ENCODE data around the gene CCDC85C.

The CCDC85C gene

DNA sequence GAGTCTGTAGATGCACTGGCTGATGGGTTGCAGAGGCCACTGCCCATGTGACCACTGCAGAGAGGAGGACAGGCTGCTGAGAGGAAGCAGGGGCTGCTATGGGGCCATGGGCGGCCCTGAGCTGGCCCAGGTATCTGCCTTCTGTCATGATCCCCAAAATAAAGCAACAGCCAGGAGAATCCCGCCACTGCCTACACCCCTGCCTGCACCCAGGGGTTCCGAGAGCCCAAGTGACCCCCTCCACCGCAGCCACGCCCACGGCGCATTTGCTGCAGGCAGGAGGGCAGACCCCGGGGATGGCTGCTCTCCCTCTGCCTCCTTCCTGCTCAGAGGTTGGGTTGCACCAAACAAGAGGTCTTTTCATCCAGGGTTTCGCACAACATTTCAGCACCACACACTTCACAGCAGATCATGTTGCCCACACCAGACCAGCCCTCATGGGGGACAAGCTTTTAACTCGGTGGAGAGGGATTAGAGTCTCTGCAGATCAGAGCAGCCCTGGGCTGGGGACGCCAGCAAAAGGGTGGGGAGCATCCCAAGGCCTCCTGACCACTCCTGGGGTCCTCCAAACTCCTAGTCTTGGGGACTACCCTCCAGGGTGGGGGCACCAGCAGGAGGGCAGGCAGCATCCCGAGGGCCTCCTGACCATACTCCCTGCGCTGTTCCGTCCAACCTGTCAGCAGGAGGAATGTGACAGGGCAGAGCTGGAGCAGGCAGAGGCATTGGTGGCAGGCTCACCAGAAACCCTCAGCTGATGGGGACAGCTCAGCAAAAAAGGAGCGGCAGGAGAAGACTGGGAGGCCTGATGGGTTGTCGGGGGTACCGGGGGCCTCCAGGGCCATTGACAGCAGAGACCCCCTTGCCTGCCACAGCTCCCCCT lies 14.1 kb downstream of the CCDC85C start:
- no peak for DNase-seq (ENCODE audit: low read depth in 2 of 2)

DNA sequence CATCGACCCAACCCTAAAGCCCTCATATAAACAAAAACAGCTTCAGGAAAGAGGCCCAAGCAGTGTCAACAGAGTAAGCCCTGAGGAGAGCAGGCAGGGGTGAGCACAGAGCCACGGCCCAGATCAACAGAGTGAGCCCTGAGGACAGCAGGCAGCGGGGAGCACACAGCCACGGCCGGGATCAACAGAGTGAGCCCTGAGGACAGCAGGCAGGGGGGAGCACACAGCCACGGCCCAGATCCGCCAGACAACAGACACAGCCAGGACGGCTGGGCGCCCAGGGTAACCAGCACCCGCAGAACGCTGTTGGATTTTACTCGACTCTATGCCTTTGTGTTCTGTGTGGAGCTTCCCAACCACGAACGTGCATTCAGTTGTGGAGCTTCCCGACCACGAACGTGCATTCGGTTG lies 15.0 kb downstream of the CCDC85C start:
- DNase-seq (ENCODE audit: low read depth in 2 of 2): no peak

DNA sequence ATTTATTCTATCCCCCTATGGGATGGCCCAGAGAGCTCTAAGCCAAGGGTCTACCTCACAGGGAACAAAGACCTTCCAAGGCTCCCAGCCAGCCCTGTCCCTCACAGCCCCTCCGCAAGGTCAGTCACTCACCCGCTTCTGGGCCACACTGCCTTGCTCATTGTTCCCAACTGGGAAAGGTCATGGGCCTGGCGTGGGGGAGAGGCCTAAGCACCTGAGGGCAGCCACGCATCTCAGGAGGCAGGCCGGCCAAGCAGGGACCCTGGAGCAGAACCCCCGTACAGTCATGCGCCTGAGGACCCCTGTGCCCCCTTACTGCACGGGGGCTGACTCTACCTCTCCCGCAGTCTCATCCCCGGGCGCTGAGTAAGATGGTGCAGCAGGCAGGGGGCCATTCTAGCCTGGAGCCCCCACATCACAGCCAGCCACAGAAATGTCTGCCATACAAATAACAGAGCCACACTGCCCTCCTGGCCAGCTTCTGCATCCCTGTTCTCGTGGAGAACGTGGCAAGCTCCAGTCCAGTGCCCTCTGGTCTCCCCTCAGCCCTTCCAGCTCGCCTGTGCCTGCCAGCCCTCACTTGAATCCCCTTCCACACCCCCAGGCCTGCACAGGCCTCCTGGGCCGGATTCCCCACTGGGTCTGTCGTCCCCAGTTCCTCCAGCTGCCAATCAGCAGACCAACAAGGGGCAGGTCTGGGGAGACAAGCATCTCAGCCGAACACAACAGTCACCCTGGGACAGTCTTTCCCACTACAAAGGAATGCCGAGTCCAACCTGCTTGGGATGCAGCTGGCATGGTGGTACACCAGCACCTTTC lies 16.3 kb downstream of the CCDC85C start:
- no peak for DNase-seq (ENCODE audit: low read depth in 2 of 2)

DNA sequence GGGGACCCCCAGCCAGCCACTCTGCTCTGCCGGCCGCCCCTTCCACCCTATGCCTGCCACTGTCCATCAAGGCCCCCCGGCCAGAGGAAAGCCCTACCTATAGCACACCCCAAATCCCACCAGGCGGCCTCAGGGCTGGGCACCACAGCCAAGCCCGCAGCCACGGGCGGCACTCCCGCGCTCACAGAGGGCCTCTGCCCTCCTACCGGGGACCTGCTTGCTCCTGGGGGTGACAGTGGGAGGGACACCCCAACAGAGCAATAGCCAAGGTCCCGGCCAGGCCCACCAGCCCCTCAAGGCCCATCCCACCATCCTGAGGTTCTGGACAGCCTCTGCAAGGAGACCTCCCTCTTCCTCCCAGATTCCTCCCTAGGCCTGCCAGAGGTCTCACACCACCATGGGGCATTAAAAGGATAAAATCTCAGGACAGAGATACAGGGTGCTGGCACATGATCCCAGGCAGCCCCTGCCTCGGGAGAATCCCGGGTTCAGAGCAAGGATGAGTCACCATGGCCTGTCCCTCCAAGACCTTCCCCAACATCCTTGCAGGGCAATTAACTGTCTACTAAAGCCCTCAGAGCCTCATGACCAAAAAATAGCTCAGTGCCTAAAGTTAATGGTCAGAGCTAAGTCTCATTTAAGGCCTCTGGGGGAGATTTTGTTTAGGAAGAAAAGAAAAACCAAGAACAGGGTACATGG lies 17.1 kb downstream of the CCDC85C start:
- no peak for DNase-seq (ENCODE audit: low read depth in 2 of 2)

DNA sequence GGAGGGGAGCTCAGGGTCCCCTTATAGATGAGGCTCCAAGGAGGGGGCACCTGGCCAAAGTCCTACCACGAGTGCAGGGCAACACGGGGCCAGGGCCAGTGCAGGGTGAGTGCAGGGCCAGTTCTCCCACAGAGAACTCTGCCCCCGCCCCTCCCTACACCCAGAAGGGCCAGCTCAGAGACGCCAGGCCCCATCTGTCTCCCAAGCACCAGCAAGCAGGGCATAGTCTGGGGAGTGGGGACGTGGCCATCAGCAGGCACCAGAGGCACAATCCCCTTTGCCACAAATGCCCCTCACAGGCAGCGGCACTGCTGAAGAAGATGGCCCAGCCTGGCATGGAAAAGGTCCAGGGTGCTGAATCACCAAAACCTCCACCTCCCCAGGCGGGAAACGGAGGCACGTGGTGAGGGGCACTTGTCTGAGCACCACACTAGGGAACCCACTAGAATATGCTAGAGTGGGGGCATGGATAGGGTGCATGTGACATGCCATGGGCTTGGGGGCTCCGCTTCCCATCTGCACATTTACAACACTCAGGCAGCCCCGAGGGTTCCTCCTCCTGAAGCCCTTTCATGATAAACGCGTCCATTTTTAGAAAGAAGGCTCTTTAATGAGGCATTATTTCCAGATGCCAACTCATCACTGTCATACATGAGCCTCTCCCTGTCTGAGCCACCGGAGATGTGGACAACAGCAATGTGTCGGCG lies 17.8 kb downstream of the CCDC85C start:
- DNase-seq (ENCODE audit: low read depth in 2 of 2): no peak

DNA sequence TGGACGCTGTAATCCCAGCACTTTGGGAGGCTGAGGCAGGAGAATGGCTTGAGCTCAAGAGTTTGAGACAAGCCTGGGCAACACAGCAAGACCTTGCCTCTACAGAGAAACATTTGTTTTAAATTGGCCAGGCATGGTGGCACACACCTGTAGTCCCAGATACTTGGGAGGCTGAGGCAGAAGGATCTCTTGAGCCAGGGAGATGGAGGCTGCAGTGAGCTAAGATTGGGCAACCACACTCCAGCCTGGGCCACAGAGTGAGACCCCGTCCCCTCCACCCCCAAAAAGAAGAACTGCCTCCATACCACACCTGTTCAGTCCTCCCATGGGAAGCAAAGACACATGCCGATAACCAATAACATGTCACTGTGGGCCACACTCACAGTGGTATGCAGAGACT lies 19.2 kb downstream of the CCDC85C start:
- DNase-seq (ENCODE audit: low read depth in 2 of 2): no peak

DNA sequence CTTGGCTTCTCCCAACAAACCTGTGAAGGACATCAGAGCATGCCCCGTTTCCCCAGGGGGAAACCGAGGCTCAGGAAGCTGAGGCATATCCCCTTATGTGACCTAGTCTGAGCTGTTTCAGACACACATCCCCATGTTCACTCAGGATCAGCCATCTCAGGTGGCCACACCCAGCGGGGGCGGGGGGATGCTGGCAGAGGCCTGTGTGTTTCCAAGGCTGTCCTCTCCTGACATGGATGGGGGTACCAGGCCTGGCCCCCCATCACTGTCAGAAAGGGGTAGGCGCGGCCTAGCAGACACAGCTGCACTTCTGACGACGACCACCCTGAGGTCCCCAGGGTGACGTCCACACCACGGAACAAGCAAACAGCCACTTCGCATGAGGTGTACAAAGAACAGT lies 22.1 kb downstream of the CCDC85C start:
- DNase-seq (ENCODE audit: low read depth in 2 of 2): no peak

DNA sequence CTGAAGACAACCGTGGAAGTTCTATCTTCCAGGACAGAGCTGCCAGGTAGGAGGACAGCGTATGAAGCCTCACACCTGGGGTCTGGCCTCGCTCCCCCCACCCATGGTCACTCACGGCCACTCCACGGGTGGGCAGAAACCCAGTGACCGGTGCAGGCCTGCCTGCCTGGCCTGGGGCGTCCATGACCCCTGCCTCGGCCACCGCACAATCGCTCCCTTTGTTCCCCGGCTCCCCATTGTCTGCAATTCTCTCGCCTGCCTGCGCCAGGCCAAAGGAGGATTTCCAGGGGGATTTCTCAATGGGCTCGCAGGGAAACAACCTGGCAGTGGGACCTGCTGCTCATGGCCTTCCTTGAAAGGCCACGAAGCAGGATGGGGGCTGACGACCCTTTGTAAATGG lies 22.6 kb downstream of the CCDC85C start:
- no peak for DNase-seq (ENCODE audit: low read depth in 2 of 2)

DNA sequence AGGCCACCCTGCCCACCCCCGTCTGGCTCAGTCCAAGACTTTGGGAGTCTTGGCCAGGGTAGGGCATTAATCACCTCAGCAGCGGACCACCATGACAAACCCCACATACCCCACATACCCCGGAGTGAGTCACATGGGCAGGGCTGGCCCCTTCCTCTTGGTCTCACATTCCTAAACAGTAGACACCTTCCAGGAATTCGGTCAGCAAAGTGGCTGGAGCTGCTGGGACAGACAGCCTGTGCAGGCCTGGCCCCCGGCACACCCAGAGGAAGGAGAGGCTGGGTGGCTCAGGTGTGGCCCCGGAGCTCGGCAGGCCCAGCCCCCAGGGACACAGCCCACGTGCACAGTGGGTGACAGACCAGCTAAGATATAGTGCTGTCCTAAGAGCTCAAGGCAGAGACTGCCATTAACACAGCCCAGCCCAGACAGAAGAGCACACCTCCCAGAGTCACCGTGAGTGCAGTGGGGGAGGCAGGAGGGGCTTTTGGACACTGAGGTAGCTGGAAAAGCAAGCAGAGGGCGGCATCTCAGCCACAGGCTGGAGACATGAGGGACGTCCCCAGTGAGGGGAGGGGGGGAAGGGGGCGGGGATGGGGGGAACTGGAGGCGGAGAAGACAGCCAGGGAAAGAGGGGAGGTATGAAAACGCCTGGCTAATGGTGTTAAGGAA lies 24.0 kb downstream of the CCDC85C start:
- DNase-seq (ENCODE audit: low read depth in 2 of 2): no peak

DNA sequence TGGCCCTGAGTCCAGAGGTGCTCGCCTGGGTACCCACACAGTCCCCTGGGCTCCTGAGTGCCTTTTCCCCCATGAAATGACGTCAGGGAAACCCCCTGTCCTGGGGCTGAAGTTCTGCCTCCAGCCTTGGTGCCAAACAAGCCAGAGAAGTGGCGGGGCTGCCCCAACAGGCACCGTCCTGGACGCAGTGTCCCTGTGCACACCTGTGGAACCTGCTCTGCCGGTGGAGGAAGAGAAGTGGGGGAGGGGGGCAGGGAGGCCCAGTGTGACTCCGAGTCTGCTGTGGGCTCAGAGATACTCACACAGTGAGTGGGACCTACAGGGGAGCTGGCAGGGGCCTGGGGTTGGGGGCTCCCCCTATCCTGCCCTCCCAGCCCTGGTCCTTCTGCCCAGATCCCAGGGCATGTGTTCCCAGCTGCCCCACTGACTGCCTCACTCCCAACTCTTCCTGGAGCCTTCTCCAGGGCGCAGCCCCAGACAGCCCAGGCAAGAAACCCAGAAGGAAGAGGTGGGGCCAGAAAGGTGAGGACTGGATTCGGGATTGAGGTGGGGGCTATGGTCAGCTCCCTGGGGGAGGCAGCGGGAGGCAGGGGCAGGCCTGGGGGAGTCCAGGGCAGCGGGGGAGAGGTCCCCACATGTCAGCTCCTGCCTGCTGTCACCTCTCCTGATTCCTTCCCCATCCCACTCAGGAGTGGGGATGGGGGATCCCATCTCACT lies 24.7 kb downstream of the CCDC85C start:
- DNase-seq (ENCODE audit: low read depth in 2 of 2): no peak

DNA sequence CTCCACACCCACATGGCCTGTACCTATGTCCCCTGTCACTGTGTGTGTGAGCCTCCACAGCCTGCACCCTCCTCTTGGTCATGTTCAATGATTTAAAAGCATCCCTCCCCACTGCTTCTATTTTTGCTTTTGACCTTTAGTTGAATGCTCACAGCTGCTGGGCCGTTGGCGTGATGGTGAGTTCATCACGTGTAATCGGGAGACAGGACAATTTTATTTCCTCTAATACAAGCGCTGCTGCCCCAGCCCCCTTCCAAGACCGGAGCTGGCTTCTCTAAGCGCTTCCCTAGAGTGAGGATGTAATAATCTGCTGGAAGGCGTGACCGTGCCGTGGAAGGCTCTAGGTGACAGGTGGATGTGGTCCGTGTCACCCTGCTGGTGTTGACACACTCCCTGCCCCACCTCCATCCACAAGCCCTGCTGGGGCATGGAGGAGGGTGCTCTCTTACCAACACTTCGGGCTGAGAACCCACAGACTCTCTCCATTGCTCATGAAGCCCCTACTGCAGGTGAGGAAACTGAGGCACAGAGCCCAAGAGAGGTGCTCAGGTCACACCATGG lies 25.4 kb downstream of the CCDC85C start:
- DNase-seq (ENCODE audit: low read depth in 2 of 2): no peak

DNA sequence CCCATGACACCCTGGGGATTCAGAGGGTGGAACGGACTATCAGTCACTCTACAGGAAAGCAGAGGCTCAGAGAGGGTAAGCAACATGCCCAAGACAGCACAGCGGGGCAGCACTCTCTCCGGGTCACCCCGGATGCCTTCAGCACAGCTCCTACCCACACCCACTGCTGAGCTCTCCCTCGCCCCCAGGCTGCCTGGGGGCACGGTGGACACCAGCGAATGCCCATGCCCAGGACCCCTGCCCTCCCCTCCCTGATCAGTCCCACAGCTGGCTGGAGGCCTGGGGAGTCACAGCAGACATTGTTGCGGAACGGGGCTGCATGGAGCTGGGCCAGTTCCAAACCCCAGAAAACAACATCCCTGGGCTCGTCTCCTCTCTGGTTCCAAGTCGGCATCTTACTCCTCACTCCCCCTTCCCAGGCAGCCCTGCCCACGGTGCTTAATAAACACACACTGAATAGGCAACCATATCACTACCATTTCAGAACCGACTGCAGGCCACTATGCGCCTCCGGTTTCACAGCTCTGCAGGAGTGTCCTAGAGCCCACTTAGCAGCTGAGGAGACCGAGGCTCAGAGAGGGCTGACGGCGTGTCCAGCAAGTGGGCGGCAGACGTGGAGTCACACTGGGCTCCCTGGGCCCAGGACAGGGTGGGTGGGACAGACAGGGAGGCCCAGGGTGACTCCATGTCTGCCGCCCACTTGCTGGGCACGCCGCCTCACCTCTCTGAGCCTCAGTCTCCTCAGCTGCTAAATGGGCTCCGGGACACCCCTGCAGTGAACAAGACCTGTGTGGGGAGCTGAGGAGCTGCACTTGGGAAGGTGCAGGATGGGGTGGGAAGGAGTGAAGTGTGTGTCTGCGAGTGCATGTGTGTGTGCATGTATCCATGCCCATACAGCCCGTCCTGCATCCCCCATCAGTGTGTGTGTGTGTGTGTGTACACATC lies 27.0 kb downstream of the CCDC85C start:
- DNase-seq (ENCODE audit: low read depth in 2 of 2): no peak

DNA sequence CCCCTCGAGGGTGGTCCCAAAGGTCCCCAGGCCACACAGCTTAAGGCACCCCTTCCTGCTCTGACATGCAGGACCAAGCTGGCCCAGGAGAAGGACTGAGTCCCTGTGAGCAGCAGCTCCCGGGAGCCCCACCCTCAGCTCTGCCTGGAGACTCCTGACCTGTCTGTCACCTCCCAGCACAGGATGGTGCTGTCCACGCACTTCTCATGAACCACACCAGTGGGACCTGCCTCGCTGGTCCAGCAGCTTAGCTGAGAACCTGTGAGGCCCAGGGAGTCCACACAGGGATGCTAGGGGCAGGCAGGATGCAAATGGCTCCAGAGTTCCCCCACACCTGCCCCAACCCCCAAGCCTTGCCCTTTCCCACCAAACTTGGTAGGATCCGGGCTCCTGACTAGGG lies 27.7 kb downstream of the CCDC85C start:
- DNase-seq (ENCODE audit: low read depth in 2 of 2): no peak

DNA sequence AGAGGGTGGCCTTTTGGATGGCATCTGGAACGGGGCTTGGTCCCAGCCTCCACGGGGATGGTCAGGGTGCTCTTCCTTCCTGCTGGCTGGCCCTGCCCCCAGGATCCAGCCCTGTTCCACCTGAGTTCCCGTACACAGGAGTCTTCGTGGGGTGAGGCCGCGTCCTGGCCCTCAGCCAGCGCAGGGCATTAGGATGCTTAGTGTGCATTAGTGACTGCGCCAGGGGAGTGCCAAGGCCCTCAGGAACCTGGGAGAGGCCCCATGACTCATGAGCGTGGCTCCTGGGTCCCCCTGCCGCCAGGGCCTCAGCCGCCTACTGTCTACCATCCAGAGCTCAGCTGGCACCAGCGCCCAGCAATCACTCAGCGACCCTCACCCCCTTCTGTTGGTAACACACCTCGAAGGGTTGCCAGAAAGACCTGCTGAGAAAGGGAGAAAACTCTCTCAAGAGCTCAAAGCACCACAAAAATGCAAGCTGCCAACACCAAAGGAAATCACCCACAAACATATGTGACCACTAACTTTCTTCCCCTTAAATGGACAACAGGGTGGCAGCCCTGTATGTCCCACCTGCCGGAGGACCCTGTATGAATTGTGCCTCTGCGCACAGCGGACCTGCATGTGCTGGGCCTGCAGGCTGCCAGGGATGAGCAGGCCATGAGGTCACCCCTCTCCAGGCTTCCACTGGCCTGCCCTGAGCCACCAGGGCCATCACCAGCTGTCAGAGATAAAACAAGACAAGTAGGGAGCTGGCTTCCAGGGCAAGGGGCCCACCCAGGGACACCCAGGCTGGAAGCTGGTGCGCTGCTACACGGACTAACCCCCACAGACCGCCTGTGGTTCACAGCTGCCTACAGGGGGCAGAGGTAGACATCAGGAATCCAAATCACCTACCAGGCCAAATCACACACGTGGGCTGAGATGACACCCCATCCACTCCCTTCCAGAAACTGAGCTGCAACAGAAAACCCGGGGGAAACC lies 28.7 kb downstream of the CCDC85C start:
- no peak for DNase-seq (ENCODE audit: low read depth in 2 of 2)

DNA sequence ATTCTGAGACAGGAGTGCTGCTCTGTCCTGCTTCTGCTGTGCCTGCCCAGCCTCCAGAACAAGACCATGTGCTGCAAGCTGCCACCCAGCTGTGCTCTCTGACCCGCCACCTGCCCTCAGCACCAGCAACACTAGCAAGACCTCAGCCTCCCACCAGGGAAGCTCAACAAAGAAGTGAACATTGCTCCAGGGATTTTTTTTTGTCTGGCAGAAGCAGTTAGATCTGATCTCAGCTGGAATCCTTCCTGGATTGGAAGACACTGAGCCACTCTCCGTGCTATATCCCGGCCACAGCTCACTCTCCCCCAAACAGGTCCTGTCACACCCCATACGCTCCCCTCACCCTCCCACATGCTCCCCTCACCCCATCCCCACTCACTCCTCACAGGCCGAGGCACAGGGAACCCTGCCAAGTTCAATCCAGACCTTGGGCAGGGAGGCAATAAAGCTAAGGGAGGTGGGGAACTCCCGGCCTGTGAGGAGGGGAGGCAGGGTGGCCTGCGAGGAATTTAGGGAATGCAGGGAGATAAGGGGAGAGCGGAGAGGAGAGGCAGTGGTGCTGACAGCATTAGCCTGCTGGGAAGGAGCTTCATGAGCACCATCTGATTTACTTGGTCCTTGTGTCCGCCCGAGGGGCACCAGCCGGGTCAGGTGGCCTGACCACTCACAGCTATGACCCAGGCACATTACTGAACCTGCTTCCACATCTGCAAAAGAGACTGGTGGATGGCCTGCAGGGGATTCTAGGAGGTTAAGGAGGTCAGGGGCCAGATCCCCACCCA lies 29.7 kb downstream of the CCDC85C start:
- no peak for DNase-seq (ENCODE audit: low read depth in 2 of 2)

DNA sequence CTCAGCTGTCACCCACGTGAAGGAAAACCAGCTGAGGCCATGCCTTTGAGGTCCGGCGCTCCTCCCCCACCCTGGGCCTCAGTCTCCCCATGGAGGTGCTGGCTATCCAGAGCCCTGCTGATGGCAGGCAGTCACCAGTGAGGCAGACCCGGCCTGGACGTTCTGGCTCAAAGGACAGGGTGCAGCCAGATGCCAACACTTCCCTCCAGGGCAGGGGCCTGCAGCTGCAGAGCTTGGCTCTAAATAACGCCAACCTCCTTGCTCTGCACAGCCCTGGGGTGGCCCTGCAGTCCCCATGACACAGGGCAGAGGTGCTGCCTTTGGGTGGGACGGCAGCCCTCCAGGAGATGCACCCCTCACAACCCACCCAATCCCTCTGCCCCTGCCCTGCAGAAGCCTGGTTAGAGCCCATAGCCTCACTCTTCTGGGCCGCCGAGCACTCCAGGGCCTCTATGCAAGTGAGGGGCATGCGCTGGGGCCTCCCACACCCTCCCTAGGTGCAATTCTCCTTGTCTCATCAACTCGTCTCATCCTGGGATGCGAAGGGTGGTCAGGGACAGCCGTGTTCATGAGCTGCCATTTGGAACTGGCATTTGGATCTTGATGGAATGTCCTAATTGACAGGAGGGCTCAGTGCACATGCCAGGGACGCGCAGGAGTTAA lies 30.4 kb downstream of the CCDC85C start:
- no peak for DNase-seq (ENCODE audit: low read depth in 2 of 2)

DNA sequence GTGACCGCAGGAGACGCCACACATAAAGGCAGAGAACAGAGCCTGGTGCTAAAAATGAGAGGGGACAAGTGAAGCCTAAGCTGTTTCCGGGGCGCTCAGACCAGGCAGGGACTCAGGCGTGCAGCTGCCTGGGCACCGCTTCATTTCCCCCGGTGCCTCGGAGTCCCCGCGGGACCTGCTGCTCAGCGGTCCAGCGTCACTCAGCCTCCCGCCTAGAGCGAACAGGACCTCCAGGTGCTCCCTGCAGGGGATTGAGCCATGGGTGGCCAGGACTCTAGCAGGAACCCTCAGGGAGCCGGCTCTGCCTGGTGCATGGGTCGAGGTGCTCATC lies 31.0 kb downstream of the CCDC85C start:
- DNase-seq (ENCODE audit: low read depth in 2 of 2): no peak

Measured in activated CD8-positive, alpha-beta memory T cell treated with anti-CD3 and anti-CD28 coated beads for 4 hours (primary cell).